Keratinocyte (primary cell): ENCODE results near the gene STK16. TPM values are rescaled to one million over a fixed set of nuclear protein-coding genes. Genes with fewer than 3 reads are reported as not detected.

Experiments used
- DNase-seq: peaks from one replicate; pipeline ENCODE4 v3.0.0-alpha.2; 2011; ENCODE audit warnings: low read depth, missing footprints, low spot score
- FAIRE-seq: peaks from 2 replicates; lab custom pipeline; 2011; peaks lifted over from hg19 to GRCh38; lab: Jason Lieb, UNC
- H2AFZ ChIP-seq: 2 replicates; pipeline ENCODE4 v1.6.0; 2012; ENCODE audit warnings: low read length, control low read depth, inconsistent platforms; ENCODE audit not compliant: control insufficient read depth
- H3K27ac ChIP-seq: 2 replicates; pipeline ENCODE4 v1.5.1; 2011; ENCODE audit warnings: low read length; ENCODE audit not compliant: control insufficient read depth, insufficient read depth
- H3K27me3 ChIP-seq: 3 replicates; pipeline ENCODE4 v1.6.0; 2011; ENCODE audit warnings: low read length; ENCODE audit not compliant: control insufficient read depth, insufficient read depth; ENCODE audit errors: extremely low read depth
- H3K36me3 ChIP-seq, 2 experiments: 2 replicates in 1 of 2; 3 replicates in 1 of 2; pipeline ENCODE4 v1.5.1; 2011; ENCODE audit warnings: low read length in 2 of 2, mild to moderate bottlenecking in 1 of 2; ENCODE audit not compliant: control insufficient read depth in 2 of 2, insufficient read depth in 2 of 2; ENCODE audit errors: extremely low read depth in 1 of 2
- H3K4me1 ChIP-seq: 3 replicates; pipeline ENCODE4 v1.5.1; 2011; ENCODE audit warnings: low read length; ENCODE audit not compliant: control insufficient read depth, insufficient read depth; ENCODE audit errors: extremely low read depth
- H3K4me2 ChIP-seq: 3 replicates; pipeline ENCODE4 v1.6.0; 2011; ENCODE audit warnings: low read depth, low read length; ENCODE audit not compliant: control insufficient read depth, insufficient read depth; ENCODE audit errors: extremely low read depth
- H3K4me3 ChIP-seq, 3 experiments: fragments of 200-600 bp in 1 of 3; sonication (generic) in 1 of 3; 2 replicates in 2 of 3; 3 replicates in 1 of 3; pipeline ENCODE4 v1.5.1; 2011 to 2016; ENCODE audit warnings: low read length in 3 of 3, mild to moderate bottlenecking in 3 of 3, control low read depth in 2 of 3, inconsistent platforms in 1 of 3, low read depth in 1 of 3, mixed read lengths in 1 of 3, mixed run types in 1 of 3, moderate library complexity in 1 of 3; ENCODE audit not compliant: control insufficient read depth in 2 of 3, insufficient read depth in 2 of 3; ENCODE audit errors: extremely low read depth in 1 of 3
- H3K79me2 ChIP-seq: 2 replicates; pipeline ENCODE4 v1.6.0; 2012; ENCODE audit warnings: low read length; ENCODE audit not compliant: control insufficient read depth, insufficient read depth
- H3K9ac ChIP-seq: 3 replicates; pipeline ENCODE4 v1.6.0; 2011; ENCODE audit warnings: low read length; ENCODE audit not compliant: control insufficient read depth, insufficient read depth; ENCODE audit errors: extremely low read depth
- H3K9me1 ChIP-seq: 3 replicates; pipeline ENCODE4 v1.6.0; 2011; ENCODE audit warnings: low read length; ENCODE audit not compliant: control insufficient read depth, insufficient read depth; ENCODE audit errors: extremely low read depth
- H3K9me3 ChIP-seq: 2 replicates; pipeline ENCODE4 v1.5.1; 2012; ENCODE audit warnings: low read depth, low read length; ENCODE audit not compliant: control insufficient read depth
- H4K20me1 ChIP-seq: 3 replicates; pipeline ENCODE4 v1.6.0; 2011; ENCODE audit warnings: low read length; ENCODE audit not compliant: control insufficient read depth, insufficient read depth; ENCODE audit errors: extremely low read depth
- EZH2 ChIP-seq: IDR thresholded peaks from one replicate; pipeline ENCODE4 v1.6.1; 2012; ENCODE audit warnings: inconsistent platforms, mild to moderate bottlenecking, low read length, moderate library complexity
- dilution Hi-C: fragments of 300-500 bp; cut with MboI; formaldehyde crosslinking; loops from one replicate; pipeline ENCODE4 v1.7.0; 2020; ENCODE audit warnings: low sequenced_read_pairs; ENCODE audit not compliant: extremely low pct_ligation_motif_present
- polyA plus RNA-seq, 5 experiments: library from polyadenylated mRNA; depleted of rRNA in 3 of 5; stranded (reverse) in 3 of 5; stranded (forward) in 1 of 5; unstranded in 1 of 5; fragments of >200 nt; gene quantifications; 1 replicate in 1 of 5; 2 replicates in 3 of 5; 3 replicates in 1 of 5; pipeline versions ENCODE4 v1.2.1 to v1.2.3, GENCODE V29; 2011 to 2012; ENCODE audit warnings: missing spikeins in 2 of 5, low read depth in 1 of 5, low replicate concordance in 1 of 5
- TF ChIP-seq, protein P1 (sequence below), 3 experiments: IDR thresholded peaks in 1 of 3; conservative IDR thresholded peaks in 1 of 3; optimal IDR thresholded peaks in 1 of 3; 2 replicates in 2 of 3; 3 replicates in 1 of 3; pipeline versions ENCODE3 to v1.5.1; 2011; ENCODE audit warnings: low read length in 3 of 3, mild to moderate bottlenecking in 3 of 3, moderate library complexity in 2 of 3, control low read depth in 1 of 3, inconsistent platforms in 1 of 3; ENCODE audit not compliant: insufficient read depth in 2 of 3; ENCODE audit errors: extremely low read depth in 1 of 3

STK16 gene
- polyA plus RNA-seq, 1 donor (not counting 4 experiments of a cell fraction or from before 2014, with no cell fraction given): 35.8 TPM

DNA sequence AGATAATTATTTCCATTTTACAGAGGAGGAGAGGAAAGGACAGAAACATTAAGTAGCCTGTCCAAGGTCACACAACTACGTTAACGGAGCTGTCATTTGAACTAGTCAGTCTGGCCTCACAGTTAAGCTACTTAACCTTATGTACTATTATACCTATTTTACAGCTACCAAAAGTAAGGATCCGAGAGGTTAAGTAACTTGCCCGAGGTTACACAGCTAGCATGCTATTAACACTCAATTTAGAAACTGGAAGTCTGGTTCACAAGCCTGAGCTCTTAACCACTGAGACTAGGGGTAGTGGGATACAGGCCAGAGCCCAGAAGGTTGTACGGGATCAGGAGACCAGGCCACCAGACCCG is 511 bp upstream of the STK16 start:
- Histone ChIP-seq H3K27me3 (no peaks in the 10 kb centered on the region), H4K20me1 (peaks cover 3% of the 10 kb centered on the region), H3K9me3 (no peaks in the 10 kb centered on the region), H3K36me3 (peaks cover 12 to 15% of the 10 kb centered on the region in 2 experiments), H3K27ac (peak overlapping the region; percentile 91), H3K4me3 (peak overlapping the region; percentile 72 to 94 (median 92)), H2AFZ (peak overlapping the region; percentile 89), H3K79me2 (peaks cover 26% of the 10 kb centered on the region), H3K4me1 (peaks cover 40% of the 10 kb centered on the region), H3K4me2 (peak overlapping the region; percentile 98), H3K9ac (peak overlapping the region; percentile 94), H3K9me1 (no peaks in the 10 kb centered on the region)
- TF ChIP-seq EZH2: no peak
- TF ChIP-seq, protein P1, sequence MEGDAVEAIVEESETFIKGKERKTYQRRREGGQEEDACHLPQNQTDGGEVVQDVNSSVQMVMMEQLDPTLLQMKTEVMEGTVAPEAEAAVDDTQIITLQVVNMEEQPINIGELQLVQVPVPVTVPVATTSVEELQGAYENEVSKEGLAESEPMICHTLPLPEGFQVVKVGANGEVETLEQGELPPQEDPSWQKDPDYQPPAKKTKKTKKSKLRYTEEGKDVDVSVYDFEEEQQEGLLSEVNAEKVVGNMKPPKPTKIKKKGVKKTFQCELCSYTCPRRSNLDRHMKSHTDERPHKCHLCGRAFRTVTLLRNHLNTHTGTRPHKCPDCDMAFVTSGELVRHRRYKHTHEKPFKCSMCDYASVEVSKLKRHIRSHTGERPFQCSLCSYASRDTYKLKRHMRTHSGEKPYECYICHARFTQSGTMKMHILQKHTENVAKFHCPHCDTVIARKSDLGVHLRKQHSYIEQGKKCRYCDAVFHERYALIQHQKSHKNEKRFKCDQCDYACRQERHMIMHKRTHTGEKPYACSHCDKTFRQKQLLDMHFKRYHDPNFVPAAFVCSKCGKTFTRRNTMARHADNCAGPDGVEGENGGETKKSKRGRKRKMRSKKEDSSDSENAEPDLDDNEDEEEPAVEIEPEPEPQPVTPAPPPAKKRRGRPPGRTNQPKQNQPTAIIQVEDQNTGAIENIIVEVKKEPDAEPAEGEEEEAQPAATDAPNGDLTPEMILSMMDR (optimal IDR thresholded peaks at IDR 0.05 in 1 of 3, IDR thresholded peaks at IDR 0.05 in 1 of 3, conservative IDR thresholded peaks at IDR 0.05 in 1 of 3; ENCODE audit: extremely low read depth in 1 of 3, insufficient read depth in 2 of 3, low read length in 3 of 3): no peak
- FAIRE-seq (no peak), DNase-seq (no peak)
- dilution Hi-C loops: no loop called here

DNA sequence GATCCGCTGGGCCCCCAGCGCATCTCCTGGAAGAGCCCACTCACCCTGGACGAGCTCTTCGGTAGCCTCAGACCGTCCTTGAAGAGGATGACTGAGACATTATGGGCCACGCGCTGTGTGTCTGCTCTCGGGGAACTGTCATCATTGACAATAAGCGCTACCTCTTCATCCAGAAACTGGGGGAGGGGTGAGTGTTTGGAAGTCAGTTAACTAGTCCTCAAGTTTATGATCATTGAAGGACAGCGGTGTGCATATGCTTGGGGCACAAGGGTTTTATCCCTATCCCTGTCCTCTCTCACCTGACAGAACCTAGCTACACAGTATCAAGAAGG is 586 bp downstream of the STK16 start:
- Histone ChIP-seq H3K9me1 (no peaks in the 10 kb centered on the region), H3K9ac (peak overlapping the region; percentile 94), H3K4me1 (peaks cover 51% of the 10 kb centered on the region), H3K36me3 (peaks cover 20 to 25% of the 10 kb centered on the region in 2 experiments), H4K20me1 (peaks cover 5% of the 10 kb centered on the region), H2AFZ (no peak overlapping the region), H3K27ac (peak overlapping the region; percentile 91), H3K4me2 (peak overlapping the region; percentile 98), H3K4me3 (peak overlapping the region; percentile 72 to 94 (median 92)), H3K9me3 (no peaks in the 10 kb centered on the region), H3K79me2 (peaks cover 32% of the 10 kb centered on the region), H3K27me3 (no peaks in the 10 kb centered on the region)
- dilution Hi-C loops: no loop called here
- TF ChIP-seq, protein P1 (optimal IDR thresholded peaks at IDR 0.05 in 1 of 3, IDR thresholded peaks at IDR 0.05 in 1 of 3, conservative IDR thresholded peaks at IDR 0.05 in 1 of 3; ENCODE audit: extremely low read depth in 1 of 3, insufficient read depth in 2 of 3, low read length in 3 of 3): no peak
- no peak for TF ChIP-seq EZH2
- FAIRE-seq (peak; percentile 9), DNase-seq (no peak)
